HEK293 (cell line): ENCODE results near the gene MLLT3.

Experiments
- MEIS1 ChIP-seq: sonication (generic); formaldehyde crosslinking; IDR thresholded peaks from 2 replicates; pipeline ENCODE4 v1.8.1; 2022; ENCODE audit warnings: missing genetic modification reagents, mild to moderate bottlenecking, borderline replicate concordance
- SCRT1 ChIP-seq: fragments of 450-650 bp; formaldehyde crosslinking; IDR thresholded peaks from 2 replicates; pipeline ENCODE4 v1.5.1; 2016; ENCODE audit warnings: missing biosample characterization, missing genetic modification characterization, borderline replicate concordance
- ZFP37 ChIP-seq: fragments of 450-650 bp; formaldehyde crosslinking; IDR thresholded peaks from 2 replicates; pipeline ENCODE4 v1.5.1; 2016; ENCODE audit warnings: missing biosample characterization, missing genetic modification characterization
- ZNF138 ChIP-seq: fragments of 450-650 bp; formaldehyde crosslinking; IDR thresholded peaks from 2 replicates; pipeline ENCODE4 v1.5.1; 2016; ENCODE audit warnings: missing biosample characterization, missing genetic modification characterization, borderline replicate concordance
- ZNF274 ChIP-seq, 2 experiments: fragments of 200-500 bp in 1 of 2; fragments of 450-650 bp in 1 of 2; sonication (Bioruptor generic) in 1 of 2; formaldehyde crosslinking in 1 of 2; IDR thresholded peaks; 2 replicates each; pipeline versions ENCODE4 v1.5.1 to v1.6.1; 2014 to 2016; ENCODE audit warnings: borderline replicate concordance in 1 of 2, inconsistent platforms in 1 of 2, low read length in 1 of 2, missing biosample characterization in 1 of 2, missing genetic modification characterization in 1 of 2
- ZNF302 ChIP-seq: fragments of 450-650 bp; formaldehyde crosslinking; IDR thresholded peaks from 2 replicates; pipeline ENCODE4 v1.5.1; 2016; ENCODE audit warnings: missing biosample characterization, missing genetic modification characterization, low read depth
- ZNF416 ChIP-seq: fragments of 450-650 bp; formaldehyde crosslinking; IDR thresholded peaks from 2 replicates; pipeline ENCODE4 v1.5.1; 2016; ENCODE audit warnings: missing biosample characterization, missing genetic modification characterization
- ZNF426 ChIP-seq: fragments of 450-650 bp; formaldehyde crosslinking; IDR thresholded peaks from 2 replicates; pipeline ENCODE4 v1.5.1; 2017; ENCODE audit warnings: missing biosample characterization, missing genetic modification characterization, mild to moderate bottlenecking, inconsistent platforms, moderate library complexity
- ZNF501 ChIP-seq: fragments of 450-650 bp; formaldehyde crosslinking; IDR thresholded peaks from 2 replicates; pipeline ENCODE4 v1.5.1; 2016; ENCODE audit warnings: missing biosample characterization, missing genetic modification characterization
- ZNF629 ChIP-seq: fragments of 450-650 bp; formaldehyde crosslinking; IDR thresholded peaks from 2 replicates; pipeline ENCODE4 v1.5.1; 2017; ENCODE audit warnings: missing biosample characterization, missing genetic modification characterization
- ZNF677 ChIP-seq: fragments of 450-650 bp; IDR thresholded peaks from 2 replicates; pipeline ENCODE4 v1.5.0; 2018; ENCODE audit warnings: missing biosample characterization, mild to moderate bottlenecking, missing genetic modification characterization, moderate library complexity
- ZXDB ChIP-seq: fragments of 450-650 bp; formaldehyde crosslinking; IDR thresholded peaks from 2 replicates; pipeline ENCODE4 v1.5.1; 2016; ENCODE audit warnings: missing biosample characterization, missing genetic modification characterization
- TF ChIP-seq, protein P1 (sequence below): fragments of 450-650 bp; formaldehyde crosslinking; IDR thresholded peaks from 2 replicates; pipeline ENCODE4 v1.5.1; 2016; ENCODE audit warnings: missing biosample characterization, missing genetic modification characterization
- TF ChIP-seq, protein P2 (sequence below): fragments of 450-650 bp; formaldehyde crosslinking; IDR thresholded peaks from 2 replicates; pipeline ENCODE4 v1.5.1; 2016; ENCODE audit warnings: missing biosample characterization, missing genetic modification characterization

DNA sequence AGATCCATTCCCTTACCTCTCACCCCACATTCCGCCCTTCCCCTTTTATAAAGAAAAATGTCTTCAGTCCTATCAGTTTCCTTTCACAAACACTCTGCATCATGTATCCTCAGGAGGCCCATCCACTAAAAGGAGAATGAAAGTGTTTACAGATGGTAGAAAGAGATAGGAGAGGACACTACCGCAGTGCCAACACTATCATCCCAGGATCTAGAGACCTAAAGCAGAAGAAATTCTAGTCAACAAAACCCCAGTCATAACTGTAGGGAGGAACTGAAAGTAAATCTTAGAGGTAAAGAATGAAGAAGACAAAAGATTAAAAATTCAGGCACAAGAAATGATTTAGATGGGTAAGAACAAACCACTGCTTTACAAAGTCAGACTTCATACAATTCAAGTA is 114.1 kb downstream of the MLLT3 start:
- TF ChIP-seq, protein P1, sequence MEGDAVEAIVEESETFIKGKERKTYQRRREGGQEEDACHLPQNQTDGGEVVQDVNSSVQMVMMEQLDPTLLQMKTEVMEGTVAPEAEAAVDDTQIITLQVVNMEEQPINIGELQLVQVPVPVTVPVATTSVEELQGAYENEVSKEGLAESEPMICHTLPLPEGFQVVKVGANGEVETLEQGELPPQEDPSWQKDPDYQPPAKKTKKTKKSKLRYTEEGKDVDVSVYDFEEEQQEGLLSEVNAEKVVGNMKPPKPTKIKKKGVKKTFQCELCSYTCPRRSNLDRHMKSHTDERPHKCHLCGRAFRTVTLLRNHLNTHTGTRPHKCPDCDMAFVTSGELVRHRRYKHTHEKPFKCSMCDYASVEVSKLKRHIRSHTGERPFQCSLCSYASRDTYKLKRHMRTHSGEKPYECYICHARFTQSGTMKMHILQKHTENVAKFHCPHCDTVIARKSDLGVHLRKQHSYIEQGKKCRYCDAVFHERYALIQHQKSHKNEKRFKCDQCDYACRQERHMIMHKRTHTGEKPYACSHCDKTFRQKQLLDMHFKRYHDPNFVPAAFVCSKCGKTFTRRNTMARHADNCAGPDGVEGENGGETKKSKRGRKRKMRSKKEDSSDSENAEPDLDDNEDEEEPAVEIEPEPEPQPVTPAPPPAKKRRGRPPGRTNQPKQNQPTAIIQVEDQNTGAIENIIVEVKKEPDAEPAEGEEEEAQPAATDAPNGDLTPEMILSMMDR (tag by site-specific recombination) = no peak
- TF ChIP-seq ZNF501 (tag by site-specific recombination) (no peak), SCRT1 (no peak), ZNF629 (tag by site-specific recombination) (no peak), ZNF138 (tag by site-specific recombination) (no peak), ZNF426 (tag by site-specific recombination) (no peak), ZNF677 (no peak), ZNF302 (tag by site-specific recombination) (no peak), ZNF274 (IDR thresholded peaks at IDR 0.05; ENCODE audit: low read length) (no peak), ZNF274 (tag by site-specific recombination; IDR thresholded peaks at IDR 0.05; ENCODE audit: borderline replicate concordance) (no peak), ZNF416 (tag by site-specific recombination) (no peak), ZFP37 (no peak), ZXDB (no peak), MEIS1 (CRISPR knock-in tag) (no peak)
- TF ChIP-seq, protein P2, sequence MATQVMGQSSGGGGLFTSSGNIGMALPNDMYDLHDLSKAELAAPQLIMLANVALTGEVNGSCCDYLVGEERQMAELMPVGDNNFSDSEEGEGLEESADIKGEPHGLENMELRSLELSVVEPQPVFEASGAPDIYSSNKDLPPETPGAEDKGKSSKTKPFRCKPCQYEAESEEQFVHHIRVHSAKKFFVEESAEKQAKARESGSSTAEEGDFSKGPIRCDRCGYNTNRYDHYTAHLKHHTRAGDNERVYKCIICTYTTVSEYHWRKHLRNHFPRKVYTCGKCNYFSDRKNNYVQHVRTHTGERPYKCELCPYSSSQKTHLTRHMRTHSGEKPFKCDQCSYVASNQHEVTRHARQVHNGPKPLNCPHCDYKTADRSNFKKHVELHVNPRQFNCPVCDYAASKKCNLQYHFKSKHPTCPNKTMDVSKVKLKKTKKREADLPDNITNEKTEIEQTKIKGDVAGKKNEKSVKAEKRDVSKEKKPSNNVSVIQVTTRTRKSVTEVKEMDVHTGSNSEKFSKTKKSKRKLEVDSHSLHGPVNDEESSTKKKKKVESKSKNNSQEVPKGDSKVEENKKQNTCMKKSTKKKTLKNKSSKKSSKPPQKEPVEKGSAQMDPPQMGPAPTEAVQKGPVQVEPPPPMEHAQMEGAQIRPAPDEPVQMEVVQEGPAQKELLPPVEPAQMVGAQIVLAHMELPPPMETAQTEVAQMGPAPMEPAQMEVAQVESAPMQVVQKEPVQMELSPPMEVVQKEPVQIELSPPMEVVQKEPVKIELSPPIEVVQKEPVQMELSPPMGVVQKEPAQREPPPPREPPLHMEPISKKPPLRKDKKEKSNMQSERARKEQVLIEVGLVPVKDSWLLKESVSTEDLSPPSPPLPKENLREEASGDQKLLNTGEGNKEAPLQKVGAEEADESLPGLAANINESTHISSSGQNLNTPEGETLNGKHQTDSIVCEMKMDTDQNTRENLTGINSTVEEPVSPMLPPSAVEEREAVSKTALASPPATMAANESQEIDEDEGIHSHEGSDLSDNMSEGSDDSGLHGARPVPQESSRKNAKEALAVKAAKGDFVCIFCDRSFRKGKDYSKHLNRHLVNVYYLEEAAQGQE (tag by site-specific recombination) = no peak
